Measurements from ENCODE around the gene SH3YL1. TPM values are rescaled to one million over a fixed set of nuclear protein-coding genes. Genes with fewer than 3 reads are reported as not detected.

SH3YL1 gene
- 20.1 and 21.9 TPM in 2 replicates for total RNA-seq (2014; rRNA removed; shearing (Covaris generic))
- 16.3 and 21.8 TPM in 2 replicates for polyA plus RNA-seq (2015; cell fraction: cytosol; rRNA removed)
- 124 and 132 TPM in 2 replicates for polyA plus RNA-seq (2015; cell fraction: nucleus; rRNA removed)

- DNase-seq (ENCODE audit: low read depth, low spot score): no peak
- in situ Hi-C loops (cut with HindIII; ENCODE audit: low pct_unique_long_range_greater_than_20kb, low sequenced_read_pairs): no loop called here
Observed at GRCh38 chr2:263774-264492, at the start of gene SH3YL1. Gene SH3YL1 (minus strand): TSS chr2:264032. CDS start chr2:263984, 48 bp downstream.

GRCh38 chr2:310994-311393, 47.2 kb upstream of the SH3YL1 start:
- DNase-seq (ENCODE audit: low read depth, low spot score): no peak
- in situ Hi-C loops (cut with HindIII; ENCODE audit: low pct_unique_long_range_greater_than_20kb, low sequenced_read_pairs): no loop called here

GRCh38 chr2:309954-310510, 46.2 kb upstream of the SH3YL1 start:
- in situ Hi-C loops (cut with HindIII; ENCODE audit: low pct_unique_long_range_greater_than_20kb, low sequenced_read_pairs): no loop called here
- no peak for DNase-seq (ENCODE audit: low read depth, low spot score)

- in situ Hi-C loops (cut with HindIII; ENCODE audit: low pct_unique_long_range_greater_than_20kb, low sequenced_read_pairs): no loop called here
- no peak for DNase-seq (ENCODE audit: low read depth, low spot score)
Observed at GRCh38 chr2:309148-309953, 45.5 kb upstream of the SH3YL1 start.

- no peak for DNase-seq (ENCODE audit: low read depth, low spot score)
- in situ Hi-C loops (cut with HindIII; ENCODE audit: low pct_unique_long_range_greater_than_20kb, low sequenced_read_pairs): no loop called here
Observed at GRCh38 chr2:305366-305765, 41.5 kb upstream of the SH3YL1 start.

- in situ Hi-C loops (cut with HindIII; ENCODE audit: low pct_unique_long_range_greater_than_20kb, low sequenced_read_pairs): no loop called here
Observed at GRCh38 chr2:296354-296753, 32.5 kb upstream of the SH3YL1 start.

GRCh38 chr2:295090-295489, 31.3 kb upstream of the SH3YL1 start:
- in situ Hi-C loops (cut with HindIII; ENCODE audit: low pct_unique_long_range_greater_than_20kb, low sequenced_read_pairs): no loop called here
- no peak for DNase-seq (ENCODE audit: low read depth, low spot score)

More at GRCh38 chr2:296354-296753, 32.5 kb upstream of the SH3YL1 start:
- no peak for DNase-seq (ENCODE audit: low read depth, low spot score)

- DNase-seq (ENCODE audit: low read depth, low spot score): peak; percentile 81
- in situ Hi-C loops (cut with HindIII; ENCODE audit: low pct_unique_long_range_greater_than_20kb, low sequenced_read_pairs): no loop called here
Observed at GRCh38 chr2:290090-290722, 26.4 kb upstream of the SH3YL1 start.

GRCh38 chr2:289362-290089, 25.7 kb upstream of the SH3YL1 start:
- in situ Hi-C loops (cut with HindIII; ENCODE audit: low pct_unique_long_range_greater_than_20kb, low sequenced_read_pairs): no loop called here
- peak; percentile 10 for DNase-seq (ENCODE audit: low read depth, low spot score)

GRCh38 chr2:288758-289361, 25.0 kb upstream of the SH3YL1 start:
- in situ Hi-C loops (cut with HindIII; ENCODE audit: low pct_unique_long_range_greater_than_20kb, low sequenced_read_pairs): no loop called here
- DNase-seq (ENCODE audit: low read depth, low spot score): no peak

GRCh38 chr2:287911-288757, 24.3 kb upstream of the SH3YL1 start, which contains the start of gene ALKAL2:
Gene ALKAL2 (minus strand): TSS chr2:288091. CDS start chr2:287835, 256 bp downstream.
- in situ Hi-C loops (cut with HindIII; ENCODE audit: low pct_unique_long_range_greater_than_20kb, low sequenced_read_pairs): no loop called here
- no peak for DNase-seq (ENCODE audit: low read depth, low spot score)

- in situ Hi-C loops (cut with HindIII; ENCODE audit: low pct_unique_long_range_greater_than_20kb, low sequenced_read_pairs): no loop called here
- DNase-seq (ENCODE audit: low read depth, low spot score): no peak
Observed at GRCh38 chr2:287471-287885, 23.6 kb upstream of the SH3YL1 start.

GRCh38 chr2:286774-287392, 23.1 kb upstream of the SH3YL1 start:
- DNase-seq (ENCODE audit: low read depth, low spot score): no peak
- in situ Hi-C loops (cut with HindIII; ENCODE audit: low pct_unique_long_range_greater_than_20kb, low sequenced_read_pairs): no loop called here

- in situ Hi-C loops (cut with HindIII; ENCODE audit: low pct_unique_long_range_greater_than_20kb, low sequenced_read_pairs): no loop called here
- DNase-seq (ENCODE audit: low read depth, low spot score): no peak
Observed at GRCh38 chr2:286035-286434, 22.2 kb upstream of the SH3YL1 start.

- in situ Hi-C loops (cut with HindIII; ENCODE audit: low pct_unique_long_range_greater_than_20kb, low sequenced_read_pairs): no loop called here
- no peak for DNase-seq (ENCODE audit: low read depth, low spot score)
Observed at GRCh38 chr2:285531-285930, 21.7 kb upstream of the SH3YL1 start.

Data from SK-MEL-5 (cell line).